ENCODE data around the gene PKD1. TPM values are rescaled to one million over a fixed set of nuclear protein-coding genes. Genes with fewer than 3 reads are reported as not detected.

The PKD1 gene
- total and polyA plus RNA-seq, 2 of the 13 experiments (the other 11 are each of a cell fraction or from before 2014, with no cell fraction given): 22.1 to 23.0 TPM

GRCh38 chr16:2047330-2048115 lies 88.2 kb downstream of the PKD1 start, which contains the start of the genes NTHL1 and TSC2 (continued):
- TF ChIP-seq, protein P1, sequence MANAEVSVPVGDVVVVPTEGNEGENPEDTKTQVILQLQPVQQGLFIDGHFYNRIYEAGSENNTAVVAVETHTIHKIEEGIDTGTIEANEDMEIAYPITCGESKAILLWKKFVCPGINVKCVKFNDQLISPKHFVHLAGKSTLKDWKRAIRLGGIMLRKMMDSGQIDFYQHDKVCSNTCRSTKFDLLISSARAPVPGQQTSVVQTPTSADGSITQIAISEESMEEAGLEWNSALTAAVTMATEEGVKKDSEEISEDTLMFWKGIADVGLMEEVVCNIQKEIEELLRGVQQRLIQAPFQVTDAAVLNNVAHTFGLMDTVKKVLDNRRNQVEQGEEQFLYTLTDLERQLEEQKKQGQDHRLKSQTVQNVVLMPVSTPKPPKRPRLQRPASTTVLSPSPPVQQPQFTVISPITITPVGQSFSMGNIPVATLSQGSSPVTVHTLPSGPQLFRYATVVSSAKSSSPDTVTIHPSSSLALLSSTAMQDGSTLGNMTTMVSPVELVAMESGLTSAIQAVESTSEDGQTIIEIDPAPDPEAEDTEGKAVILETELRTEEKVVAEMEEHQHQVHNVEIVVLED (CRISPR knock-in tag; IDR thresholded peaks at IDR 0.05; ENCODE audit: borderline replicate concordance): peak; percentile 97
- no peak for TF ChIP-seq ZNF512 (CRISPR knock-in tag; IDR thresholded peaks at IDR 0.05)
- TF ChIP-seq GABPB1 (CRISPR knock-in tag; IDR thresholded peaks at IDR 0.05): peak; percentile 97
- no peak for TF ChIP-seq FOXA1 (IDR thresholded peaks at IDR 0.05)
- TF ChIP-seq FOXA1 (CRISPR knock-in tag; IDR thresholded peaks at IDR 0.05): no peak
- peak; percentile 71 for TF ChIP-seq MXD4 (CRISPR knock-in tag; IDR thresholded peaks at IDR 0.05)
- TF ChIP-seq ZSCAN21 (CRISPR knock-in tag; IDR thresholded peaks at IDR 0.05; ENCODE audit: borderline replicate concordance): 0 out of 2 replicates have a peak, but pooled peaks have one; percentile 24
- TF ChIP-seq, protein P2, sequence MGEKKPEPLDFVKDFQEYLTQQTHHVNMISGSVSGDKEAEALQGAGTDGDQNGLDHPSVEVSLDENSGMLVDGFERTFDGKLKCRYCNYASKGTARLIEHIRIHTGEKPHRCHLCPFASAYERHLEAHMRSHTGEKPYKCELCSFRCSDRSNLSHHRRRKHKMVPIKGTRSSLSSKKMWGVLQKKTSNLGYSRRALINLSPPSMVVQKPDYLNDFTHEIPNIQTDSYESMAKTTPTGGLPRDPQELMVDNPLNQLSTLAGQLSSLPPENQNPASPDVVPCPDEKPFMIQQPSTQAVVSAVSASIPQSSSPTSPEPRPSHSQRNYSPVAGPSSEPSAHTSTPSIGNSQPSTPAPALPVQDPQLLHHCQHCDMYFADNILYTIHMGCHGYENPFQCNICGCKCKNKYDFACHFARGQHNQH (CRISPR knock-in tag; IDR thresholded peaks at IDR 0.05): peak; percentile 13; the same call in 1 of the 2 replicates
- peak; percentile 36; the same call in 1 of the 2 replicates for TF ChIP-seq NFAT5 (CRISPR knock-in tag; IDR thresholded peaks at IDR 0.05)
- TF ChIP-seq ZNF510 (CRISPR knock-in tag; IDR thresholded peaks at IDR 0.05; ENCODE audit: low read depth): no peak; the same call in 1 of the 2 replicates
- TF ChIP-seq SAP130 (CRISPR knock-in tag; IDR thresholded peaks at IDR 0.05; ENCODE audit: low read depth): peak; percentile 92
- no peak; the same call in 1 of the 2 replicates for TF ChIP-seq GFI1 (CRISPR knock-in tag; IDR thresholded peaks at IDR 0.05; ENCODE audit: borderline replicate concordance)
- TF ChIP-seq ZNF709 (CRISPR knock-in tag; IDR thresholded peaks at IDR 0.05): peak; percentile 49; the same call in 1 of the 2 replicates
- TF ChIP-seq ZNF639 (CRISPR knock-in tag; conservative IDR thresholded peaks at IDR 0.05): peak; percentile 69
- no peak for TF ChIP-seq ZNF496 (CRISPR knock-in tag; IDR thresholded peaks at IDR 0.05; ENCODE audit: insufficient replicate concordance)
- TF ChIP-seq ZNF678 (CRISPR knock-in tag; IDR thresholded peaks at IDR 0.05): peak; percentile 54; the same call in 1 of the 2 replicates
- TF ChIP-seq ZFYVE20 (CRISPR knock-in tag; IDR thresholded peaks at IDR 0.05; ENCODE audit: borderline replicate concordance, low read depth): no peak
